Activated naive CD8-positive, alpha-beta T cell treated with anti-CD3 and anti-CD28 coated beads, Interleukin-2, amount 50 U/mL, for 16 hours (primary cell): ENCODE data around the gene DUSP1.
"Not testable (repeated sequence)": the region's sequence is repeated elsewhere in the genome, so short reads cannot be mapped to it uniquely, and the experiment has no call there.

ENCODE experiments used
- DNase-seq: peaks from one replicate; pipeline ENCODE4 v3.0.0-alpha.2; 2020; ENCODE audit warnings: low read depth, low spot score

The DUSP1 gene, protein sequence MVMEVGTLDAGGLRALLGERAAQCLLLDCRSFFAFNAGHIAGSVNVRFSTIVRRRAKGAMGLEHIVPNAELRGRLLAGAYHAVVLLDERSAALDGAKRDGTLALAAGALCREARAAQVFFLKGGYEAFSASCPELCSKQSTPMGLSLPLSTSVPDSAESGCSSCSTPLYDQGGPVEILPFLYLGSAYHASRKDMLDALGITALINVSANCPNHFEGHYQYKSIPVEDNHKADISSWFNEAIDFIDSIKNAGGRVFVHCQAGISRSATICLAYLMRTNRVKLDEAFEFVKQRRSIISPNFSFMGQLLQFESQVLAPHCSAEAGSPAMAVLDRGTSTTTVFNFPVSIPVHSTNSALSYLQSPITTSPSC

DNA sequence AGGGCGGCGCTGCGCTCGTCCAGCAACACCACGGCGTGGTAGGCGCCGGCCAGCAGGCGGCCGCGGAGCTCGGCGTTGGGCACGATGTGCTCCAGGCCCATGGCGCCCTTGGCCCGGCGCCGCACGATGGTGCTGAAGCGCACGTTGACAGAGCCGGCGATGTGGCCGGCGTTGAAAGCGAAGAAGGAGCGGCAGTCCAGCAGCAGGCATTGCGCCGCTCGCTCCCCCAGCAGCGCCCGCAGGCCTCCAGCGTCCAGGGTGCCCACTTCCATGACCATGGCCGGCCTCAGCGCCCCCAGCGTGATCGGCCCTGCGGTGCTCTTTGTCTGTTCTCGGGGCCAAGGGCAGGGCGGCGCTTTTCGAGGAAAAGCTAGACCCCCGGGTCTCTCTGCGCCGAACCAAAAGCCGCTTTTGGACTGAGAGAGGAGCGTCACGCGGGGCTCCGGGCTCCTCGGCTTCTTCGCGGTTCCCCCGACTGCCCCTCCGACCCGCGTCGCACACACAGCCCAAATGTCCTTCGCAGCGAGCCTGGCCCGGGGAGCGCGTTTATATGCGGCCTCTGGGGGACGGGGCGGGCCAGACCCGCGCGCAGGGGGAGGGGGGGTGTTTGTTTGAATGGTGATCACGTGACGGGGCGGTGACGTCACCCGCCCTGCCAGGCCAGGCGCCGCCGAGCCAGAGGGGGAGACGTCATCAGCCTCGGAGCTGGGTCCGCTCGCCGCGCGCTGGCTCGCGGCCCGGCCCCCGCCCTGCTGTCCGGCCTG lies at the start of gene DUSP1:
Gene DUSP1, minus strand, starts transcription at position 521 of the 764 bp plus-strand sequence. Its CDS starts 243 bp downstream, at position 278.
- DNase-seq: peak; percentile 96

DNA sequence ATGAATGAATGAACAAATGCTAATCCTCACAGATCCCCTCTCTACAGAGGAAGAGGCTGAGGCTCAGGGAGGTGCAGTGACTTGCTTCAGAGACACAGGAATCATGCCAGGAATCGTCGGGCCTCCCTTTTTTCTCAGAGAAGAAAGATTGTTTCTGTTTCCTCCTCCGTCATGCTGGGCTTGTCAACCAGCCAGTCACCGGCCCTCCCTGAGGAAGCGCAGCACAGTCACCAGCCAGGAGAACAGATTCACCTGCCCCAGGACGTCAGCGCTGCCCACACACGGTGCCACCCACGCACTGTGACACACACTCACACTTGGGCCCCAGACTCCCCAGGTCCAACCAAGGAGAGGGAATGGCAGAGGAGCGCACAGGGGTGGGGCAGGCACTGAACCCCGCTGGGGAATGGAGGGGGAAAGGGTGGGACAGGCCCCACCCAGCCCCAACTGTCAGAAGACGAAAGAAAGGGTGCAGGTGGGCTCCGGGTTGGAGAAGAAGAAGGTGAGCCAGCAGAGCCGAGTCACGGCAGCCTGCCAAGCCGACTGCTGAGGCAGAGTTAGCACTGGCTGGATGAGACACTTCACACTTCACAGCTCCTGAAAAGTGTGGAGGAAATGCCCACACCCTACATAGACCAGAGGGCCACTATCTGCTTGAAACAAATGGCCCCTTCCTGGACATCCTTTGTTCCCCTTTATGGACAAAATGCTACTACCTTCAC lies 49.2 kb upstream of the DUSP1 start:
- no peak for DNase-seq

DNA sequence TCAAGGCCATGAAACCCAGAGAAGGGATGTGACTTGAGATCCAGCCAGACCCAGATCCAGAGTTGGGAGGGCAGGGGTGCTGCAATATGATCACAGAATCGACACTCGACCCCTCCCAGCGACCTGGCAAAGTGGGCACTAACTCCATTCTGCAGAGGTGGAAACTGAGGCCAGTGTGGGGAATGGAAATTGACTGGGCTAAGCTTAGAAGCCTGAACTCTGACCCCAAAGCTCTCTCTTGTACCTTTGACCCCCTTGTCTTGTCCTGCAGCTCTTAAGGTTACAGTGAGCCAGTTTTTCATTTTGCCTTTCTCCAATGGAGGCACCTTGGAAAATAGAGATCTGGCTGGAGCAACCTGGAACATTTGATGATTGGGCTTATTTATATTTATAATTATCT lies 48.6 kb upstream of the DUSP1 start:
- DNase-seq: no peak

DNA sequence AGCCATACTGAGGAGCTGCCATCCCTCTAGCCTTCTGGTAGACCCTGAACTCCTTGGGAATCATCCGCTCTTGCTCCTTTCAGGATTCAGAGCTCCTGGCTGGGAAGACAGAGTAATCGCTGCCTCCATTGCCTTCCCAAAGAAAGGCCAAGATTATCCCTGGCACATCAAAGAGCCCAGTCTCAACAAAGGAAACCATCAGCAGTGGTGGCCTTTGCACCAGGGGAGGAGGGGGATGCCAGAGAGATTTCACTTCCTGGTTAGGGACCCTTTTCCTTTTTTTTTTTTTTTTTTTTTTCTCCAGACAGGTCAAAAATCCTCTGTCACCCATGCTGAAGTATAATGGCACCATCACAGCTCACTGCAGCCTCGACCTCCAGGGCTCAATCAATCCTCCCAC lies 47.1 kb upstream of the DUSP1 start:
- DNase-seq: no peak

DNA sequence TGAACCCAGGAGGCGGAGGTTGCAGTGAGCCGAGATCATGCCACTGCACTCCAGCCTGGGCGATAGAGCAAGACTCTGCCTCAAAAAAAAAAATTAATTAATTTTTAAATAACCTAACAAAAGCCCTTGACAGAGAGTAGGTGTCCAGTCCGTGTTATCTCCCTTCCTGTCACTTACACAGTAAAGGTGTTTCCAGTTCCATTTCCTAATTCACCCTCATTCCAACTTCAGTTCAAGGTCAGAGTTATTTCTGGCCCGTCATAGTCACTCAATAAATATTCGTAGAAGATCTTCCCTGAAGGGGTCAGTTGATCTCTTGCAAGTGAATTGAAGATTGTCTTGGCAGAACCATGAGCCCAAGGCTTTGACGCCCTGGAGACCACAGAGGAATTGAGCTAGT lies 46.7 kb upstream of the DUSP1 start:
- no peak for DNase-seq

DNA sequence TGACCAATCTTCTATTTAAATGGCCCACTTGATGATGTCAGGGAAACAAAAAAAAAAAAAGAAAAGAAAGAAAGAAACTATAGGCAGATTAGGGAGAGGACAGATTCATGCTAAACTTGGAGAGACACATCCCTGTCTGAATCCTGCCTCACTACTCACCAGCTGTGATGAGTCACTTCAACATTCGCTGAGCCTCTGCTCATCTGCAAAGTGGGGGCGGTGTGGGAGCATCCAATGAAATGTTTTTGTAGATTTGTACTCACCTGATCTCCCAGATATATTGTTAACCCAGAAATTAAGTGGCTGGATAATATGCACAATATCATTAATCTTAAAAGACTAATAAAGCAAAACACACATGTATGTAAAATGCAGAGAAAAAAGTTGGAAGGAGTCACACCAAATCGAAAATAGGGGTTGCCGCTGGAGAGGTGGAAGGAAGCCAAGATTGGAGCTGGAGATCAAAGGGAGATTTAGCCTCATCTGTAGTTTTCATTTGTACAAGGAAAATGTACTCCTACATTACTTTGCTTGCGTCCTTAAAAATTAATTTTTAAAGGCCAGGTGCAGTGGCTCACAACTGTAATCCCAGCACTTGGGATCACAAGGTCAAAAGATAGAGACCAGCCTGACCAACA lies 46.0 kb upstream of the DUSP1 start:
- DNase-seq: no peak

DNA sequence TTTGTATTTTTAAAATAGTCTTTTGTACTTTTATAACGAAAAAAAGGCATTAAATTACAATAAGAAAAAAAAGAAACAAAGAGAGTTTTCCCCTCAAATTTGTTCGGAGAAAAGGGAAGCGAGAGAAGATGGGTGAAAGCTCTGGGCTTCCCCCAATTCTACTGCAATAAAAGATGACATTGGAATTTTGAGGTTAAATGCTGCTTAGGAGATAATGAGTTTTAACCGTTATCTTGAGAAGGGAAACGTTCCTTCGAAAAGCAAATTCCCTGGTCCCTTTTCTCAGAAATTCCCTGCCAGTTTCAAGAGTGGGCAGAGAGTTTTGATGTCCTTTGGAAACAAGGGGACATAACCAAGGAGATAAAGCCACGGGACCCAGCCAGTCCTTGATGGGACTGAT lies 44.6 kb upstream of the DUSP1 start:
- DNase-seq: no peak

DNA sequence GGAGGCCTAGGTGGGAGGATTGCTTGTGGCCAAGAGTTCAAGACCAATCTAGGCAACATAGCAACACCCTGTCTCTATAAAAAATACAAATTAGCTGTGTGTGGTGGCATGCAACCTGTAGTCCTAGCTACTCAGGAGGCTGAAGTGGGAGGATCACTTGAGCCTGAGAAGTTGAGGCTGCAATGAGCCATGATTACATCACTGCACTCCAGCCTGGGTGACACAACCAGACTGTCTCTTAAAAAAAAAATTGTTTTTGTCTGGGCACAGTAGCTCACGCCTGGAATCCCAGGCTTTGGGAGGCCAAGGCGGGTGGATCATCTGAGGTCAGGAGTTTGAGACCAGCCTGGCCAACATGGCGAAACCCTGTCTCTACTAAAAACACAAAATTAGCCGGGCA lies 40.0 kb upstream of the DUSP1 start:
- DNase-seq: not testable (repeated sequence)

DNA sequence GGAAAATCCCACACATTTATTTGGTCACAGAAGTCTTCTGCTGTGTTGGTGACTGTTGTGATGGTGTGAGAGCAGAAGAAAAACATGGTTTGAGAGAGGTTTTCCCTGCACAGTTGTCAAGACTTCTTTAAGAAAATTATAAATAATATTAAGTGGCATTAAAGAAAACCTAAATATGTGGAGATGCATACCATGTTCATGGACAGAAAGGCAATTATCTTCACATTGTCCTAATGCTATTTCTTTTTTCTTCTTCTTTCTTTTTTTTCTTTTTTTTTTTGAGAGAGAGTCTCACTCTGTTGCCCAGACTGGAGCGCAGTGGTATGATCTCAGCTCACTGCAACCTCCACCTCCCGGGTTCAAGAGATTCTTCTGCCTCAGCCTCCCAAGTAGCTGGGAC lies 38.8 kb upstream of the DUSP1 start:
- DNase-seq: no peak

DNA sequence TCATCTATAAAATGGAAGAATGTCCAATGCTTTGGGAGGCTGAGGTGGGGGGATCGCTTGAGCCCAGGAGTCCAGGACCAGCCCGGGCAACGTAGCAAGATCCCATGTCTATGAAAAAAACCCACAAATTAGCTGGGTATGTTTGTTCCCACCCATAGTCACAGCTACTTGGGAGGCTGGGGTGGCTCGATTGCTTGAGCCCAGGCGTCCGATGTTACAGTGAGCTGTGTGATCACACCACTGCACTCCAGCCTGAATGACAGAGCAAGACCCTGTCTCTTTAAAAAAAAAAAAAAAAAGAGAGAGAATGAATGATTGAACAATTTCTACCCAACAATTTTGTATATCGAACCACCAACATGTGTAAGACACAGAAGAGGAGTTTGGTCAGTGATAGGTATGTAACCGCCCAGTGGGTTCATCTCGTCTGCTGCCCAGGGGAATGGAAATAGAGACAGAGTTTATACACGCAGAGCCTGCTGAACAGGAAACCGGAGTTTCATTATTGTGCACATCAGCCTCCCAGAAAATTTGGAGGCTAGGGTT lies 36.8 kb upstream of the DUSP1 start:
- DNase-seq: no peak

DNA sequence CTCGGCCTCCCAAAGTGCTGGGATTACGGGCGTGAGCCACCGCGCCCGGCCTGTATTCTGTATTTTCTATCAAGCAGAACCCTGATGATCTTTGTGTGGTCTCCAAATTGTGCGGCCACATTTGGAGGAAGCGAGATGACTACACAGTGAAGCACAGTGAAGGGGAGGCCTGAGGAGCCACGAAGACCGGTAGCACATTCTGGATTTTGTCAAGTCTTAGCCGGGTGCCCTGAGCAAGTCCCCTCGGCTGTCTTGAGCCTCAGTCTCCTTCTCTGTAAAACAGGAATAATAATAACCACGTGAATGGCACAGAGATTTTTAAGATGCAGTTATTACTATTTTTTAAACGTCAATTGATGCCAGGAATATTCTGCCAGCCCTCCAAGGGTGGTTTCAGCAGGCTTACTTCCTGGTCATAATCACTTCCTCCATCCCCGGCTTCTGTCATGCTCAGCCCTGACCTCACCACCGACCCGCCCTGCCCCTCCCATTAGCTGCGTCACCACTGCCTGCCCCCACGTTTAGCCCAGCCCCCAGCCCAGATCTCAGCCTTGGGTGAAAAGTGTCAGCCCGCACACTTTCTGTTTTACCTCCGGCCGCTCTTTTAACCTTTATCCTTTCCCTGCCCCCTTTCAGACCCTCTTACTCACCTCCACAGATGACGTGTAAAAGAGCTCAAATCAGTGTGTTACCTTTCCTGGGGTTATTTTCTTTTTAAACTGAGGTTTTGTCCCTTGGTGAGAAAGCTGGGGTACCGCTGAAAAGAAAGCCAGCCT lies 36.1 kb upstream of the DUSP1 start:
- peak; percentile 82 for DNase-seq

DNA sequence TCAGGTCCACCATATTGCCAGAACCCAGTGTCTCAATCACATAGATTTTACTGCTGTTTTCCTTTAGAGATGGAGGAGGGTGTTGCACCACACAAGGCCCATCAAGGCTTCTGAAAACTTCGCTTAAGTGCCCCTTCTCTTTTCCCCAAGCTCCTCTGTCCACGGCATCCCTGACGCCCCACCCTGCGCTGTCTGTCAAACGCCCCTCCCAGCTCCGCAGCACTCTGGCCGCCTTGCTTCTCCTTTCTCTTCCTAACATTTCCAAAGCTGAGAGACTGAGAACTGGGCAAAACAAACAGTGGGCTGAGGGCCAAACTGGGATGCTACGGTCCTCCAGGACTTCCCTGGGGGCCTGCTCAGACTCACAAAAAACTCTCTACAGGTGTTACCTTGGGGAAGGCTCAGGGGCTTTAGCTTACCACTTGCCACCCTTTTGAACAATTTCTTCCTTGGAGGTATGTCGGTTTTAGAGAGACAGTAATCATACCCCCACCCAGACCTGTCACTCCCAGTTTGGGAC lies 34.8 kb upstream of the DUSP1 start:
- no peak for DNase-seq

DNA sequence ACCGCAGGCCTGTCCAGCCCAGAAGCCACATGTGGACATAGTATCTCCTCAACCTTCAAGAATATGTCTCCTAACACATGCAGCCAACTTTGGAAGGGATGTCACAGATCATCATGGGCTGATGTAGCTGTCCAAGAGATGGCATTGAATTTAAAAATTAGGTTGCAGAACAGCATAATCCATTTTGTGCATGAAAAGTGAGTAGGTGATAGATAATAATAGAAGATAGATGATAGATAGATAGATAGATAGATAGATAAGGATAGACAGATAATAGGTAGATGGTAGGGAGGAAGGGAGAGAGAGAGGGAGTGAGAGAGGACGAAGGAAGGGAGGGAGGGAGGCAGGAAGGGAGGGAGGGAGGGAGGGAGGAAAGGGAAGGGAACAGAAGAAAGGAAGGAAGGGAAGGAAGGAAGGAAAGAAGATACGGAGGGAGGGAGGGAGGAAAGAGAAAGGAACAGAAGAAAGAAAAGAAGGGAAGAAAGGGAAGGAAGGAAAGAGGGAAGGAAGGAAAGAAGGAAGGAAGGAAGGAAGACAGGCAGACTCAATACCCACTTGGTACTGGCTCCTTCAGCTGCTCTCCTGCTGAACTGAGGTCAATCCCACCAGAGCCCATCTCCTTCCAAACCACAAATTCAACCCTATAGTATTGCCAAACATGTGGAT lies 34.2 kb upstream of the DUSP1 start:
- no peak for DNase-seq

DNA sequence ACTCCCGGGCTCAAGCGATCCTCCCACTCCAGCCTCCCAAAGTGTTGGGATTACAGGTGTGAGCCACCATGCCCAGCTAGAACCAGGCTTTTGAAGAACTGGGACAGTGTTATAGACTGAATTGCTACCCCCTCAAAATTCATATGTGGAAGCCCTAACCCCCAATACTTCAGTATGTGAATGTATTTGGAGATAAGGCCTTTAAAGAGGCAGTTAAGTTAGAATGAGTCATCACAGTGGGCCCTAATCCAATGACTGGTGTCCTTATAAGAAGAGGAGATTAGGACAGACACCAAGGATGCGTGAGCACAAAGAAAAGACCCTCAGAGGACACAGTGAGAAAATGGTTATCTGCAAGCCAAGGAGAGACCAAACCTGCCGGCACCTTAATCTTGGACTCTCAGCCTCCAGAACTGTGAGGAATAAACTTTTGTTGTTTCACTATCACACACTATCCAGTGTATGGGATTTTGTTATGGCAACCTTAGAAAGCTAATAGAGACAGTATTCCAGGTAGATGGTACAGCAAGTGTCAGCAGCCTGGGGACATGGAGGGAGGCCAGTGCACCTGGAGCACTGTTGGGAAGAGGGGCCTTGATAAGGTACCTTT lies 31.7 kb upstream of the DUSP1 start:
- DNase-seq: no peak

DNA sequence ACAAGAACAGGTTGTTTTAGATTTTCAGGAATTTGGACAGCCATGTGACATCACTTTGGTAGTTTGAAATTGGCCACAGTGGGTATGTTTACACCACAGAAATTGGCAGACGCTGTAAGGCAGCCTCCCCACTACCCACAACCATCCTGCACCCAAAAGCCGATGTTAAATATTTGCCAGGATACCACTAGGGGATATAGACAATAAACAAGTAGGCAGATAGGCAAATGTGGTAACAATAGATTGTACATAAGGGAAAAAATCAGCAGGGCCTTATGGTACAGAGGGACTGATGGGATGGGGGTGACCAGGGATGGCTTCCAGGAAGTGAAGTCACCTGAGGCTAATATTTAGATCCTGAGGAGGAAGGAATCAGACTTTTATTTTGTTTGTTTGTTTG lies 31.1 kb upstream of the DUSP1 start:
- no peak for DNase-seq

DNA sequence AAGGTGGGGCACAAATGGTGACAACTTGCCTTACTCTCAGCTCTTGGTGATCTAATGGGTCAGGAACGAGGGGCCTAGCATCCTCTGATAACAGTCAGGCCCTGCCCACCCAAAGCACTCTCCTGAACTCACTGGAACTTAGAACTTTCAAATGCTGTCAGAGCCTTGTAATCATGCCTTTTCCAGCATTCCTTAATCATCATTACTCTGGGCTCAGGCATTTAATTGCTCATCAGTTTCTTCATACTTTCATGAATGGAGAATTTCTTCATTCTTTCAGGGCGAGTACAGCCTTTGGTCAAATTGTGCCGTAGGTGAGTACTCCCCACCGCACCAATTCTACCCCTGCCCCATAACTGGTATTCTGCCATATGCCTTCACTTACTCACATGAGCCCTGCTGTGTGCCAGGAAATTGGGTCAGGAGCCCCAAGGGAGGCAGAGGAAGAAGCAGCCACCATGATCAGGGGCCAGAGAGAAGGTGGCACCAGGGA lies 30.2 kb upstream of the DUSP1 start:
- no peak for DNase-seq

DNA sequence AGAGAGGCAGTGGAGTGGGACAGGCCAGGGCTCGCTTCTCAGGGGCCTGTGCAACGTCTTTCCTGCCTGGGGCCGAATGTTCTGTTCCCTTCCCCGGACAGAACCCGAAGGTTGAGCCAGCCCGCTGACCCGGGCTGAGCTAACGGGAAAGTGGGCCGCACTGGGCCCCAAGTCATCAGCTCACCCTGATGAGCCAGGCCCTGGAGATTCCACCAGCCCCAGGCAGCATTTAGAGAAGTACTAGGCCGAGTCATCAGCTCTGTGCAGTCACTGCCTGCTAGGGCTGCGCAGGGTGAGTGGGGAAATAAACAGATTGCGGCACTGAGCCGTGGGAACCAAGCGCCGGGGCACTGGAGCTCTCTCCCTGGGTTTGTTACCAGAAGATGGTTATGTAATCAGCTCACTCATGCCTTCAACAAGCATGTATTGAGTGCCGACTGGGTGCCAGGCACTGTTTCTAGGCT lies 29.1 kb upstream of the DUSP1 start:
- no peak for DNase-seq

DNA sequence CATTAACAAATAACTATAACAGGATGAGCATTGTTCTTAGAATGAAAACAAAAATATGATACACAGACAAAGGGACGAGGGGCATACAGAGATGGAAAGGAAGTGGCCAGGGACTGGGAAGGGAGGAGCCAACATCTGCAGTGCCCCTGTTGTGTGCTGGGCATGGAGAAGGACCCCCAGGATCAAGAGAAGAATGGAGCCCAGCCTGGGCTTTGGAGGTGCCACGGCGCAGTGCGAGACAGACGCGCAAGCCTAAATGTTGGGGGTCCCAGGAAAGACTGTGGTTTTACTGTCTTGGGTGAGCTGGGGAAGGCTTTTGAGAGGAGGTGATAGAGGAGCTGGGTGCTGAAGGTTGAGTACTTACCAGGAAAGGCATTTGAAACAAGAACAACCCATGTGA lies 28.4 kb upstream of the DUSP1 start:
- no peak for DNase-seq

DNA sequence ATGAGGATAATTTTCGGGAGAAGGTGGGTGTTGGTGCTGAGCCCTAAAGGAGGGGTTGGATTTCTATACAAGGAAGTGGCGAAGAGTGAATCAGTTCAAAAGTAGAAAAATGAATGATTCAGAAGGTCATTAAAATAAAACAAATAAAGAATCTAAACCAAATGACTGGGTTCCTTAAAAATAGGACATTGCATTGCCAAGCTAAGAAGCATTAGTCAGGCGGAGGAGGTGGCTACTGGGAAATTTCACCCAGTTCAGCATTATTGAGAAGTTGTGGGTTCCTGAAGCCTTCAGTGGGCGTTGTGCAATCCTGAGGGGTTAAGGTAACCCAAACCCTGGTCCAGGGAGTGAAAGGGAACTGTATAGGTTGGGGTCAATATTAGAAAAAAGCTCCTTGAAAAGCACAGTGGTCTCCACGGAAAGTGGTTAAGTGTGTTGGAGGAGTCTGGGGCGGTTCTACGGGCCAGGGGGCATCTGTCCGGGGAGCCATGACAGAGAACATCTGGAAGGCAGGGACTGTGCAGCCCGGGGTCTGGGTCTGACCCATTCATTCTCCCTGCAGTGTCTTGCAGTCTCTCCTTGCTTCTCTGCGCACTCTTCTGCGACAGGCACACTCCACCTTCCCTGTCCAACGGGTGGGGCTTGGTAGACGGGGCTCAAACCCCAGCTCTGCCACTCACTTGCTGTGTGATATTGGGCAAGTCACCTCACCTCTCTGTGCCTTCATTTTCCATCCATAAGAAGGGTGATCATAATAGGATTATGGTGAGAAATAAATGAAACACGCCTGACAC lies 27.6 kb upstream of the DUSP1 start:
- no peak for DNase-seq
